H9 (cell line): ENCODE data around the gene MMP24OS. TPM values are rescaled to one million over a fixed set of nuclear protein-coding genes. Genes with fewer than 3 reads are reported as not detected.

Source experiments
- DNase-seq: peaks from one replicate; pipeline ENCODE4 v3.0.0-alpha.2; 2017
- H2AFZ ChIP-seq: one replicate; pipeline ENCODE4 v1.6.1; 2013; ENCODE audit warnings: mild to moderate bottlenecking, low read length, control low read depth, moderate library complexity
- H2AK5ac ChIP-seq: 2 replicates; pipeline ENCODE4 v1.6.1; 2013; ENCODE audit warnings: low read length, control low read depth, mixed read lengths; ENCODE audit not compliant: insufficient read length
- H2BK120ac ChIP-seq: one replicate; pipeline ENCODE4 v1.6.1; 2013; ENCODE audit warnings: low read depth, mild to moderate bottlenecking, low read length, control low read depth, inconsistent platforms; ENCODE audit not compliant: poor library complexity, severe bottlenecking
- H2BK12ac ChIP-seq: 2 replicates; pipeline ENCODE4 v1.6.1; 2013; ENCODE audit warnings: low read length, control low read depth, mixed read lengths, low read depth; ENCODE audit not compliant: insufficient read length
- H2BK15ac ChIP-seq: 2 replicates; pipeline ENCODE4 v1.6.1; 2013; ENCODE audit warnings: low read depth, low read length, control low read depth
- H2BK20ac ChIP-seq: one replicate; pipeline ENCODE4 v1.6.1; 2013; ENCODE audit warnings: low read depth, mild to moderate bottlenecking, low read length, control low read depth, inconsistent platforms; ENCODE audit not compliant: poor library complexity, severe bottlenecking
- H2BK5ac ChIP-seq: 2 replicates; pipeline ENCODE4 v1.6.1; 2013; ENCODE audit warnings: low read length, control low read depth, mixed read lengths; ENCODE audit not compliant: insufficient read length
- H3K14ac ChIP-seq: 2 replicates; pipeline ENCODE4 v1.6.1; 2013; ENCODE audit warnings: low read length, control low read depth; ENCODE audit not compliant: insufficient read depth
- H3K18ac ChIP-seq: 2 replicates; pipeline ENCODE4 v1.6.1; 2013; ENCODE audit warnings: low read depth, mild to moderate bottlenecking, mixed read lengths, low read length, control low read depth; ENCODE audit not compliant: insufficient read length
- H3K23ac ChIP-seq: 2 replicates; pipeline ENCODE4 v1.6.1; 2013; ENCODE audit warnings: low read length, control low read depth, mixed read lengths, low read depth; ENCODE audit not compliant: insufficient read length
- H3K23me2 ChIP-seq: 2 replicates; pipeline ENCODE4 v1.6.1; 2013; ENCODE audit warnings: low read depth, mild to moderate bottlenecking, mixed read lengths, low read length, control low read depth; ENCODE audit not compliant: insufficient read length, poor library complexity, severe bottlenecking
- H3K27ac ChIP-seq: 2 replicates; pipeline ENCODE4 v1.5.1; 2013; ENCODE audit warnings: low read length, control low read depth, mixed read lengths, low read depth; ENCODE audit not compliant: insufficient read length
- H3K27me3 ChIP-seq: 2 replicates; pipeline ENCODE4 v1.6.1; 2013; ENCODE audit warnings: low read length, control low read depth, inconsistent platforms; ENCODE audit not compliant: insufficient read depth
- H3K4ac ChIP-seq: 2 replicates; pipeline ENCODE4 v1.6.1; 2013; ENCODE audit warnings: low read depth, mild to moderate bottlenecking, control low read depth, inconsistent platforms, low read length, moderate library complexity
- H3K4me1 ChIP-seq: 2 replicates; pipeline ENCODE4 v1.6.1; 2013; ENCODE audit warnings: low read length, control low read depth, inconsistent platforms; ENCODE audit not compliant: insufficient read depth
- H3K4me2 ChIP-seq: 2 replicates; pipeline ENCODE4 v1.6.1; 2013; ENCODE audit warnings: low read length, control low read depth, mixed read lengths; ENCODE audit not compliant: insufficient read length, insufficient read depth
- H3K56ac ChIP-seq: 2 replicates; pipeline ENCODE4 v1.6.1; 2013; ENCODE audit warnings: low read depth, mild to moderate bottlenecking, mixed read lengths, low read length, control low read depth; ENCODE audit not compliant: insufficient read length
- H3K79me1 ChIP-seq: 2 replicates; pipeline ENCODE4 v1.6.1; 2013; ENCODE audit warnings: low read depth, mild to moderate bottlenecking, moderate library complexity, low read length, control low read depth, inconsistent platforms; ENCODE audit not compliant: insufficient read depth, poor library complexity, severe bottlenecking
- H3K79me2 ChIP-seq: 2 replicates; pipeline ENCODE4 v1.6.1; 2013; ENCODE audit warnings: low read length, control low read depth, inconsistent platforms; ENCODE audit not compliant: insufficient read depth
- H3K9ac ChIP-seq: 2 replicates; pipeline ENCODE4 v1.6.1; 2013; ENCODE audit warnings: low read length, control low read depth, mixed read lengths; ENCODE audit not compliant: insufficient read length; ENCODE audit errors: extremely low read depth
- H3K9me3 ChIP-seq: one replicate; pipeline ENCODE4 v1.6.1; 2013; ENCODE audit warnings: low read depth, low read length, inconsistent platforms; ENCODE audit not compliant: control insufficient read depth
- H3T11ph ChIP-seq: one replicate; pipeline ENCODE4 v1.6.1; 2013; ENCODE audit warnings: mild to moderate bottlenecking, low read length, control low read depth, inconsistent platforms
- H4K20me1 ChIP-seq: one replicate; pipeline ENCODE4 v1.6.1; 2013; ENCODE audit not compliant: control insufficient read depth, insufficient read length, insufficient read depth
- H4K5ac ChIP-seq: 2 replicates; pipeline ENCODE4 v1.6.1; 2013; ENCODE audit warnings: low read depth, mild to moderate bottlenecking, mixed read lengths, low read length, control low read depth; ENCODE audit not compliant: insufficient read length
- H4K8ac ChIP-seq: replicated peaks from 2 replicates; pipeline ENCODE4 v1.6.1; 2013; ENCODE audit warnings: low read length, control low read depth, mixed read lengths, low read depth; ENCODE audit not compliant: insufficient read length
- H4K91ac ChIP-seq: 2 replicates; pipeline ENCODE4 v1.6.1; 2013; ENCODE audit warnings: low read depth, mild to moderate bottlenecking, moderate library complexity, mixed read lengths, low read length, control low read depth; ENCODE audit not compliant: insufficient read length
- H3K27ac Mint-ChIP-seq, 3 experiments: 2 replicates in 2 of 3; 3 replicates in 1 of 3; pipeline ENCODE4 v1.8.0; 2020 to 2021; ENCODE audit warnings: mixed read lengths in 3 of 3, mild to moderate bottlenecking in 1 of 3, moderate library complexity in 1 of 3
- H3K27me3 Mint-ChIP-seq: 2 replicates; pipeline ENCODE4 v1.8.0; 2021; ENCODE audit warnings: low read depth, mild to moderate bottlenecking, moderate library complexity, mixed read lengths
- H3K36me3 Mint-ChIP-seq, 3 experiments: 2 replicates in 2 of 3; 3 replicates in 1 of 3; pipeline ENCODE4 v1.8.0; 2020 to 2021; ENCODE audit warnings: low read depth in 3 of 3, mixed read lengths in 3 of 3; ENCODE audit not compliant: insufficient read depth in 1 of 3
- H3K4me1 Mint-ChIP-seq, 2 experiments: 2 replicates each; pipeline ENCODE4 v1.8.0; 2020; ENCODE audit warnings: mixed read lengths in 2 of 2
- H3K4me3 Mint-ChIP-seq, 2 experiments: 2 replicates in 1 of 2; 3 replicates in 1 of 2; pipeline ENCODE4 v1.8.0; 2020 to 2021; ENCODE audit warnings: mild to moderate bottlenecking in 2 of 2, mixed read lengths in 2 of 2, moderate library complexity in 1 of 2
- H3K9me3 Mint-ChIP-seq, 2 experiments: 2 replicates in 1 of 2; 3 replicates in 1 of 2; pipeline ENCODE4 v1.8.0; 2020; ENCODE audit warnings: mild to moderate bottlenecking in 2 of 2, mixed read lengths in 2 of 2, moderate library complexity in 1 of 2
- CTCF ChIP-seq: fragments of 200-600 bp; sonication (generic); conservative IDR thresholded peaks from 3 replicates; pipeline ENCODE4 v1.8.0; 2021; ENCODE audit warnings: antibody characterized with exemption, mild to moderate bottlenecking
- total RNA-seq: library from RNA; stranded (reverse); gene quantifications from 2 replicates; pipeline ENCODE4 v1.2.1, GENCODE V29; 2021

MMP24OS gene
- total RNA-seq, 1 experiment from 2014 or later = 43.8 TPM

- H3K4me1 ChIP-seq = peaks cover 8% of the 10 kb centered on the region; the same call in 1 of the 2 replicates
- no peak overlapping the region for H2AK5ac ChIP-seq
- H3K56ac ChIP-seq = no peak overlapping the region
- H2BK5ac ChIP-seq = no peak overlapping the region
- H4K8ac ChIP-seq = no peak overlapping the region
- H2BK12ac ChIP-seq = no peak overlapping the region
- no peak overlapping the region for H2BK120ac ChIP-seq
- TF ChIP-seq CTCF = no peak
- H2BK20ac ChIP-seq = no peak overlapping the region
- H4K20me1 ChIP-seq = no peaks in the 10 kb centered on the region
- H3K36me3 Mint-ChIP-seq = peaks cover 0 to 14% (median 5%) of the 10 kb centered on the region in 3 experiments; a peak in 4 of 7 replicates
- no peak overlapping the region for H3K9ac ChIP-seq
- H3K27ac ChIP-seq = no peak overlapping the region
- H3K27me3 ChIP-seq = no peaks in the 10 kb centered on the region
- H3K4ac ChIP-seq = no peak overlapping the region
- no peak overlapping the region for H3K23ac ChIP-seq
- H3K9me3 ChIP-seq = no peaks in the 10 kb centered on the region
- no peaks in the 10 kb centered on the region for H3K79me2 ChIP-seq
- no peak overlapping the region for H3K27ac Mint-ChIP-seq
- no peak overlapping the region for H3T11ph ChIP-seq
- no peak overlapping the region for H3K14ac ChIP-seq
- no peak overlapping the region for H3K4me3 Mint-ChIP-seq
- peaks cover 18 to 24% of the 10 kb centered on the region in 2 experiments for H3K4me1 Mint-ChIP-seq
- H3K27me3 Mint-ChIP-seq = peaks cover 2% of the 10 kb centered on the region; the same call in 1 of the 2 replicates
- peaks cover 0 to 3% of the 10 kb centered on the region in 2 experiments; a peak in 2 of 5 replicates for H3K9me3 Mint-ChIP-seq
- no peak overlapping the region for H4K5ac ChIP-seq
- H3K23me2 ChIP-seq = no peaks in the 10 kb centered on the region
- H4K91ac ChIP-seq = no peak overlapping the region
- no peak overlapping the region for H3K18ac ChIP-seq
- no peak overlapping the region for H2BK15ac ChIP-seq
- no peaks in the 10 kb centered on the region for H3K79me1 ChIP-seq
- no peak overlapping the region for H3K4me2 ChIP-seq
- DNase-seq = no peak
- H2AFZ ChIP-seq = no peak overlapping the region
These were observed 40.4 kb downstream of the MMP24OS start for GRCh38 chr20:35237486-35237885.
